Progenitor cell of endocrine pancreas (in vitro differentiated cells): Measurements from ENCODE around the gene MBNL1. TPM values are rescaled to one million over a fixed set of nuclear protein-coding genes. Genes with fewer than 3 reads are reported as not detected.

Experiments used
- DNase-seq: peaks from one replicate; pipeline ENCODE4 v3.0.0; 2021; ENCODE audit warnings: low spot score; ENCODE audit not compliant: unreplicated experiment
- H3K27ac Mint-ChIP-seq: 2 replicates; pipeline ENCODE4 v1.8.0; 2021; ENCODE audit warnings: mild to moderate bottlenecking, moderate library complexity, mixed read lengths
- H3K27me3 Mint-ChIP-seq: 2 replicates; pipeline ENCODE4 v1.8.0; 2021; ENCODE audit warnings: mixed read lengths
- H3K36me3 Mint-ChIP-seq: 2 replicates; pipeline ENCODE4 v1.8.0; 2022; ENCODE audit warnings: mixed read lengths; ENCODE audit not compliant: insufficient read depth
- H3K4me1 Mint-ChIP-seq: 2 replicates; pipeline ENCODE4 v1.8.0; 2021; ENCODE audit warnings: low read depth, mixed read lengths
- H3K4me3 Mint-ChIP-seq: 2 replicates; pipeline ENCODE4 v1.8.0; 2021; ENCODE audit warnings: low read depth, mild to moderate bottlenecking, moderate library complexity, mixed read lengths
- H3K9me3 Mint-ChIP-seq: 2 replicates; pipeline ENCODE4 v1.8.0; 2021; ENCODE audit warnings: low read depth, mixed read lengths
- total RNA-seq: library from RNA; stranded (reverse); gene quantifications from 2 replicates; pipeline ENCODE4 v1.2.1, GENCODE V29; 2021
- TF ChIP-seq, protein P1 (sequence below): fragments of 200-600 bp; sonication (generic); IDR thresholded peaks from one replicate; pipeline ENCODE4 v1.5.0; 2021; ENCODE audit warnings: antibody characterized with exemption, mild to moderate bottlenecking; ENCODE audit not compliant: unreplicated experiment

The MBNL1 gene
- total RNA-seq, 1 donor from 2014 or later = 29.4 TPM

- Mint-ChIP-seq H3K9me3 (no peaks in the 10 kb centered on the region), H3K4me3 (no peak overlapping the region), H3K4me1 (no peaks in the 10 kb centered on the region), H3K27me3 (no peaks in the 10 kb centered on the region), H3K27ac (no peak overlapping the region), H3K36me3 (no peaks in the 10 kb centered on the region)
- no peak for DNase-seq
- TF ChIP-seq, protein P1, sequence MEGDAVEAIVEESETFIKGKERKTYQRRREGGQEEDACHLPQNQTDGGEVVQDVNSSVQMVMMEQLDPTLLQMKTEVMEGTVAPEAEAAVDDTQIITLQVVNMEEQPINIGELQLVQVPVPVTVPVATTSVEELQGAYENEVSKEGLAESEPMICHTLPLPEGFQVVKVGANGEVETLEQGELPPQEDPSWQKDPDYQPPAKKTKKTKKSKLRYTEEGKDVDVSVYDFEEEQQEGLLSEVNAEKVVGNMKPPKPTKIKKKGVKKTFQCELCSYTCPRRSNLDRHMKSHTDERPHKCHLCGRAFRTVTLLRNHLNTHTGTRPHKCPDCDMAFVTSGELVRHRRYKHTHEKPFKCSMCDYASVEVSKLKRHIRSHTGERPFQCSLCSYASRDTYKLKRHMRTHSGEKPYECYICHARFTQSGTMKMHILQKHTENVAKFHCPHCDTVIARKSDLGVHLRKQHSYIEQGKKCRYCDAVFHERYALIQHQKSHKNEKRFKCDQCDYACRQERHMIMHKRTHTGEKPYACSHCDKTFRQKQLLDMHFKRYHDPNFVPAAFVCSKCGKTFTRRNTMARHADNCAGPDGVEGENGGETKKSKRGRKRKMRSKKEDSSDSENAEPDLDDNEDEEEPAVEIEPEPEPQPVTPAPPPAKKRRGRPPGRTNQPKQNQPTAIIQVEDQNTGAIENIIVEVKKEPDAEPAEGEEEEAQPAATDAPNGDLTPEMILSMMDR = no peak
Measured at GRCh38 chr3:152496286-152496685, 227.6 kb downstream of the MBNL1 start.

- H3K9me3 Mint-ChIP-seq = peaks cover under 1% of the 10 kb centered on the region
- H3K4me1 Mint-ChIP-seq = no peaks in the 10 kb centered on the region
- H3K27ac Mint-ChIP-seq = no peak overlapping the region
- no peak overlapping the region for H3K4me3 Mint-ChIP-seq
- no peaks in the 10 kb centered on the region for H3K36me3 Mint-ChIP-seq
- no peaks in the 10 kb centered on the region for H3K27me3 Mint-ChIP-seq
- no peak for DNase-seq
- TF ChIP-seq, protein P1 = no peak
Measured at GRCh38 chr3:152496716-152497115, 228.0 kb downstream of the MBNL1 start.

- no peak overlapping the region for H3K4me3 Mint-ChIP-seq
- no peaks in the 10 kb centered on the region for H3K27me3 Mint-ChIP-seq
- TF ChIP-seq, protein P1 = no peak
- no peak for DNase-seq
- H3K9me3 Mint-ChIP-seq = peaks cover 4% of the 10 kb centered on the region
- H3K36me3 Mint-ChIP-seq = peaks cover 3% of the 10 kb centered on the region
- no peak overlapping the region for H3K27ac Mint-ChIP-seq
- no peaks in the 10 kb centered on the region for H3K4me1 Mint-ChIP-seq
Measured at GRCh38 chr3:152497457-152497856, 228.7 kb downstream of the MBNL1 start.

DNA sequence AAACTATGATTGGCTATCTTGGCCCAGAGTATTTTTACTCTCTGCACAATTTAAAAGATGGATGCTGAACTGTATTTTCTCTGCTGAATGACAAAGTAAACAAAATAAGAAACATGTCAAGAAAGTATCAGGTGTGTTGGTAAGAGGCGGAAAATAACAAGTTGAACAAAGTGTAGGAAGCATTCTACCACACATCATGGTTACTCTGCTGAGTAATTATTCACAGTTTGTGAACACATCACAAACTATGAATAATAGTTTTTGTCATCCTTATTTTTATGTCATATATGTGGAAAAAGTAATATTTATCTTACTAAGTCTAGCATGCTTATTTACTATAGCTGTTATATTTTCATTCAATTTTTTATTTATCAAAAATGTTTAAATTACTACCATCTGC is 229.2 kb downstream of the MBNL1 start:
- no peaks in the 10 kb centered on the region for H3K27me3 Mint-ChIP-seq
- DNase-seq = no peak
- H3K9me3 Mint-ChIP-seq = peaks cover 8% of the 10 kb centered on the region
- no peak overlapping the region for H3K27ac Mint-ChIP-seq
- no peaks in the 10 kb centered on the region for H3K4me1 Mint-ChIP-seq
- TF ChIP-seq, protein P1 = no peak
- peaks cover 3% of the 10 kb centered on the region for H3K36me3 Mint-ChIP-seq
- no peak overlapping the region for H3K4me3 Mint-ChIP-seq

GRCh38 chr3:152499791-152500385 is 231.2 kb downstream of the MBNL1 start:
- H3K4me3 Mint-ChIP-seq = no peak overlapping the region
- peaks cover 13% of the 10 kb centered on the region for H3K9me3 Mint-ChIP-seq
- H3K4me1 Mint-ChIP-seq = no peaks in the 10 kb centered on the region
- TF ChIP-seq, protein P1 = no peak
- H3K36me3 Mint-ChIP-seq = peaks cover 3% of the 10 kb centered on the region
- DNase-seq = no peak
- H3K27me3 Mint-ChIP-seq = no peaks in the 10 kb centered on the region
- H3K27ac Mint-ChIP-seq = no peak overlapping the region
